Measurements from ENCODE around the gene IL2RA.
"Not testable (repeated sequence)": the region's sequence is repeated elsewhere in the genome, so short reads cannot be mapped to it uniquely, and the experiment has no call there.

DNA sequence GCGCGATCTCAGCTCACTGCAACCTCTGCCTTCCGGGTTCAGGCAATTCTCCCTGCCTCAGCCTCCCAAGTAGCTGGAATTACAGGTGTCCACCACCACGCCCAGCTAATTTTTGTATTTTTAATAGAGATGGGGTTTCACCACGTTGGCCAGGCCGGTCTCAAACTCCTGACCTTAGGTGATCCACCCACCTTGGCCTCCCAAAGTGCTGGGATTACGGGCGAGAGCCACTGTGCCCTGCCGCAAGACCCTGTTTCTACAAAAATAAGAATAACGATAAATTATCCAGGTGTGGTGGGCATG lies 101.2 kb downstream of the IL2RA start:
- TF ChIP-seq, protein P1, sequence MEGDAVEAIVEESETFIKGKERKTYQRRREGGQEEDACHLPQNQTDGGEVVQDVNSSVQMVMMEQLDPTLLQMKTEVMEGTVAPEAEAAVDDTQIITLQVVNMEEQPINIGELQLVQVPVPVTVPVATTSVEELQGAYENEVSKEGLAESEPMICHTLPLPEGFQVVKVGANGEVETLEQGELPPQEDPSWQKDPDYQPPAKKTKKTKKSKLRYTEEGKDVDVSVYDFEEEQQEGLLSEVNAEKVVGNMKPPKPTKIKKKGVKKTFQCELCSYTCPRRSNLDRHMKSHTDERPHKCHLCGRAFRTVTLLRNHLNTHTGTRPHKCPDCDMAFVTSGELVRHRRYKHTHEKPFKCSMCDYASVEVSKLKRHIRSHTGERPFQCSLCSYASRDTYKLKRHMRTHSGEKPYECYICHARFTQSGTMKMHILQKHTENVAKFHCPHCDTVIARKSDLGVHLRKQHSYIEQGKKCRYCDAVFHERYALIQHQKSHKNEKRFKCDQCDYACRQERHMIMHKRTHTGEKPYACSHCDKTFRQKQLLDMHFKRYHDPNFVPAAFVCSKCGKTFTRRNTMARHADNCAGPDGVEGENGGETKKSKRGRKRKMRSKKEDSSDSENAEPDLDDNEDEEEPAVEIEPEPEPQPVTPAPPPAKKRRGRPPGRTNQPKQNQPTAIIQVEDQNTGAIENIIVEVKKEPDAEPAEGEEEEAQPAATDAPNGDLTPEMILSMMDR (IDR thresholded peaks at IDR 0.05): not testable (repeated sequence)
- not testable (repeated sequence) for TF ChIP-seq POLR2A (IDR thresholded peaks at IDR 0.05)

Data from Peyer's patch (tissue), 4 donors.